Activated CD8-positive, alpha-beta T cell treated with anti-CD3 and anti-CD28 coated beads for 36 hours (primary cell): ENCODE measurements around the gene BRINP2. TPM values are rescaled to one million over a fixed set of nuclear protein-coding genes. Genes with fewer than 3 reads are reported as not detected.
"Not testable (repeated sequence)": the region's sequence is repeated elsewhere in the genome, so short reads cannot be mapped to it uniquely, and the experiment has no call there.

Experiments
- ATAC-seq: fragments of 200-7000 bp; cut with Tn5 transposase; one replicate; pipeline ENCODE4 v1.10.0; 2021; ENCODE audit warnings: mild to moderate bottlenecking, moderate library complexity
- CTCF ChIA-PET: fragments of 350-600 bp; sonication (Branson Sonifier 250); formaldehyde crosslinking; loops from one replicate; lab custom pipeline; 2021; ENCODE audit warnings: antibody characterized with exemption; lab: Charles Lee
- POLR2A ChIA-PET: fragments of 350-600 bp; sonication (Branson Sonifier 250); formaldehyde crosslinking; loops from one replicate; lab custom pipeline; 2021; ENCODE audit warnings: antibody characterized with exemption; lab: Charles Lee
- DNase-seq: peaks from one replicate; pipeline ENCODE4 v3.0.0-alpha.2; 2020
- H3K27ac Mint-ChIP-seq: one replicate; pipeline ENCODE4 v1.8.0; 2021; ENCODE audit warnings: mild to moderate bottlenecking, mixed read lengths
- H3K27me3 Mint-ChIP-seq: one replicate; pipeline ENCODE4 v1.8.0; 2021; ENCODE audit warnings: mixed read lengths
- H3K36me3 Mint-ChIP-seq: one replicate; pipeline ENCODE4 v1.8.0; 2021; ENCODE audit warnings: low read depth, mixed read lengths
- H3K4me1 Mint-ChIP-seq: one replicate; pipeline ENCODE4 v1.8.0; 2021; ENCODE audit warnings: low read depth, mixed read lengths
- H3K4me3 Mint-ChIP-seq: one replicate; pipeline ENCODE4 v1.8.0; 2021; ENCODE audit warnings: mild to moderate bottlenecking, moderate library complexity, mixed read lengths
- H3K9me3 Mint-ChIP-seq: one replicate; pipeline ENCODE4 v1.8.0; 2021; ENCODE audit warnings: mixed read lengths
- intact Hi-C: fragments of 100-400 bp; cut with micrococcal nuclease; formaldehyde crosslinking; loops from one replicate; pipeline ENCODE4 v1.10.0; 2022
- total RNA-seq, 2 experiments: library from RNA; stranded (reverse); gene quantifications; one replicate each; pipeline ENCODE4 v1.2.3, GENCODE V29; 2021
- TF ChIP-seq, protein P1 (sequence below): fragments of 200-600 bp; IDR thresholded peaks from one replicate; pipeline ENCODE4 v1.8.0; 2022; ENCODE audit warnings: antibody characterized with exemption, mild to moderate bottlenecking

The BRINP2 gene
- total RNA-seq, 2 experiments from 2014 or later: not detected

DNA sequence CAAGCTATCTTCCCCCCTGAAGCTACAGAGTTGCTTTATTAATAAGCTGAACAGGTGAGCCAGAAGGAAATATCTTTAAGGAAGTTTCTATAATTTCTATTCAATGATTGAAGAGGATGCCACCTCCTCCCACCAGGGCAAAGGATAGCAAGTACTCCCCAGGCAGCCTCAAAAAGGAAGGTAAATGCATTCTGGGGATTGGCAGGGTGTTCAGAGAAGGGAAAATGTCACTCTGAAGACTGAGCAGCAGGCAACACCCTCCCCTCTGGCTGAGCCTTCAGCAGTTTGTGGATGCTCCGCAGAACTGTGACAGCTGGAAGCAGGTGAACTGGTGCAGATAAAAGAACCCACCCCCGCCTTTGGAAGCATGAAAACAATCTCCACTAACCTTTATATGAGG lies 140.8 kb downstream of the BRINP2 start:
- ChIA-PET POLR2A (no interaction called here), CTCF (no interaction called here)
- H3K4me3 Mint-ChIP-seq: no peak overlapping the region
- no peaks in the 10 kb centered on the region for H3K27me3 Mint-ChIP-seq
- no peak overlapping the region for H3K27ac Mint-ChIP-seq
- peaks cover 4% of the 10 kb centered on the region for H3K9me3 Mint-ChIP-seq
- intact Hi-C loops: no loop called here
- no peaks in the 10 kb centered on the region for H3K4me1 Mint-ChIP-seq
- TF ChIP-seq, protein P1, sequence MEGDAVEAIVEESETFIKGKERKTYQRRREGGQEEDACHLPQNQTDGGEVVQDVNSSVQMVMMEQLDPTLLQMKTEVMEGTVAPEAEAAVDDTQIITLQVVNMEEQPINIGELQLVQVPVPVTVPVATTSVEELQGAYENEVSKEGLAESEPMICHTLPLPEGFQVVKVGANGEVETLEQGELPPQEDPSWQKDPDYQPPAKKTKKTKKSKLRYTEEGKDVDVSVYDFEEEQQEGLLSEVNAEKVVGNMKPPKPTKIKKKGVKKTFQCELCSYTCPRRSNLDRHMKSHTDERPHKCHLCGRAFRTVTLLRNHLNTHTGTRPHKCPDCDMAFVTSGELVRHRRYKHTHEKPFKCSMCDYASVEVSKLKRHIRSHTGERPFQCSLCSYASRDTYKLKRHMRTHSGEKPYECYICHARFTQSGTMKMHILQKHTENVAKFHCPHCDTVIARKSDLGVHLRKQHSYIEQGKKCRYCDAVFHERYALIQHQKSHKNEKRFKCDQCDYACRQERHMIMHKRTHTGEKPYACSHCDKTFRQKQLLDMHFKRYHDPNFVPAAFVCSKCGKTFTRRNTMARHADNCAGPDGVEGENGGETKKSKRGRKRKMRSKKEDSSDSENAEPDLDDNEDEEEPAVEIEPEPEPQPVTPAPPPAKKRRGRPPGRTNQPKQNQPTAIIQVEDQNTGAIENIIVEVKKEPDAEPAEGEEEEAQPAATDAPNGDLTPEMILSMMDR: no peak
- no peak for DNase-seq
- no peaks in the 10 kb centered on the region for H3K36me3 Mint-ChIP-seq
- no peak for ATAC-seq

DNA sequence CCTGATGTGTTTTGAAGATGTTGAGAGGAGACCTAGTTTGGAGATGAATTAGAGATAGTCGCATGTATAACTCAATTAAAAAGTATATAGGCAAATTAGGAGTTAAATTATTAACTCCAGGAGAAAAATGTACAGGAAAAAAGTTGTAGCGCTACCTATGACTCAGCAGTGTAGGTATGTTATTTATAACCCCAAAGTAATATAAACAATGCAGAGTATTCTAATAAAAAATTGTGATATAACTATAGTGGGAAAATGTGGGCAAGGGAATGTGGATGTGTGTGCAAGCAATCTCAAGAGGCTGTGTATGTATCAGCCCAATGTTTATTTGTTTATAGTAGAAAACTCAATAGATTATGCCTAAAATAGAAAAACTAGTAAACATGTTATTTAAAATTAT lies 144.5 kb downstream of the BRINP2 start:
- H3K9me3 Mint-ChIP-seq: peaks cover 7% of the 10 kb centered on the region
- no peak for DNase-seq
- ATAC-seq: no peak
- POLR2A ChIA-PET: no interaction called here
- H3K27ac Mint-ChIP-seq: no peak overlapping the region
- intact Hi-C loops: no loop called here
- CTCF ChIA-PET: no interaction called here
- H3K4me1 Mint-ChIP-seq: no peaks in the 10 kb centered on the region
- no peaks in the 10 kb centered on the region for H3K27me3 Mint-ChIP-seq
- H3K4me3 Mint-ChIP-seq: no peak overlapping the region
- no peaks in the 10 kb centered on the region for H3K36me3 Mint-ChIP-seq
- TF ChIP-seq, protein P1: no peak

DNA sequence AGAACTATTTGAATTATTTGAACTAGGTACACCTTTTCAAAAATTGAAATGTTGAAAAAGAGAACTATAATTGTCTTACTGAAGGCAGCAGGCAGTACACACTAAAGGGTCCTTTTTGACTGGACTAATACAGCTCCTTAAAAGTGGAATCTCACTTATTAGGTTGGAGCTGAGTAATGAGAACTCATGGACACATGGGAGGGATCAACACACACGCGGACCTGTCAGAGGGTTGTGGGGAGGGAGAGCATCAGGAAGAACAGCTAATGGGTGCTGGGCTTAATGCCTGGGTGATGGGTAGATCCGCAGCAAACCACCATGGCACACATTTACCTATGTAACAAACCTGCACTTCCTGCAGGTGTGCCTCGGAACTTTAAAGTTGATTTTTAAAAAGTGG lies 145.0 kb downstream of the BRINP2 start:
- ATAC-seq: no peak
- H3K4me3 Mint-ChIP-seq: no peak overlapping the region
- H3K4me1 Mint-ChIP-seq: no peaks in the 10 kb centered on the region
- CTCF ChIA-PET: no interaction called here
- no peaks in the 10 kb centered on the region for H3K27me3 Mint-ChIP-seq
- peaks cover 6% of the 10 kb centered on the region for H3K9me3 Mint-ChIP-seq
- POLR2A ChIA-PET: no interaction called here
- DNase-seq: no peak
- TF ChIP-seq, protein P1: no peak
- no peaks in the 10 kb centered on the region for H3K36me3 Mint-ChIP-seq
- H3K27ac Mint-ChIP-seq: no peak overlapping the region
- intact Hi-C loops: no loop called here

DNA sequence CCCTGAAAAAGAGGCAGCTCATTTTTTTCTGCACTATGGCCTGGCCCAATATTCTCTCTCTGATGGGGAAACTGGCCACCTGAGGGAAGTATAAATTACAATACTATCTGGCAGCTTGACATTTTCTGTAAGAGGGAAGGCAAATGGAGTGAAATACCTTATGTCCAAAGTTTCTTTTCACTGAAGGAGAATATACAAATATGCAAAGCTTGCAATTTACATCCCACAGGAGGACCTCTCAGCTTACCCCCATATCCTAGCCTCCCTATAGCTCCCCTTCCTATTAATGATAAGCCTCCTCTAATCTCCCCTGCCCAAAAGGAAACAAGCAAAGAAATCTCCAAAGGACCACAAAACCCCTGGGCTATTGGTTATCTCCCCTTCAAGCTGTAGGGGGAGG lies 150.7 kb downstream of the BRINP2 start:
- H3K4me1 Mint-ChIP-seq, DNase-seq, H3K27ac Mint-ChIP-seq, POLR2A ChIA-PET, H3K9me3 Mint-ChIP-seq, H3K36me3 Mint-ChIP-seq, intact Hi-C loops, H3K27me3 Mint-ChIP-seq, H3K4me3 Mint-ChIP-seq, ATAC-seq, CTCF ChIA-PET: not testable (repeated sequence)

DNA sequence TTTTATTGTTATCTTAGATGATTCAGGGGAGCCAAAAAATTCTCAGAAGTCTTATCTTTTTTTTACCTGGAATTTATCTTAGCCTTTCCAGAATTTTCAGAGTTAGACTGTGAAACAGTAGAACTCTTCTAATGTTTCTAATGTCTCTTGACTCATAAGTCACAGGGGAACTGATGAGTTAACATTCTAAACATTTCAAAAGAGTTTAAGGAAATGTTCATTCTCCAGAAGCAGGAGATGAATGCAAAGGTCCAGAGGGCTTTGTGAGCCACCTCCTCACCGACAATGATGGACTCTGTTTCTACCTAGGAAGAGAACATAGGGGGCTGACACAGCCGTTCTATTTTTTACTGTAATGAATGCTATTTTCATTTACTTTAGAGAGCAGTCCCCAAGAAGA lies 157.5 kb downstream of the BRINP2 start:
- TF ChIP-seq, protein P1: no peak
- Mint-ChIP-seq H3K27ac (no peak overlapping the region), H3K27me3 (no peaks in the 10 kb centered on the region), H3K9me3 (peaks cover 3% of the 10 kb centered on the region), H3K4me3 (no peak overlapping the region), H3K4me1 (no peaks in the 10 kb centered on the region), H3K36me3 (no peaks in the 10 kb centered on the region)
- ChIA-PET CTCF (no interaction called here), POLR2A (no interaction called here)
- no peak for ATAC-seq
- DNase-seq: no peak
- intact Hi-C loops: no loop called here

DNA sequence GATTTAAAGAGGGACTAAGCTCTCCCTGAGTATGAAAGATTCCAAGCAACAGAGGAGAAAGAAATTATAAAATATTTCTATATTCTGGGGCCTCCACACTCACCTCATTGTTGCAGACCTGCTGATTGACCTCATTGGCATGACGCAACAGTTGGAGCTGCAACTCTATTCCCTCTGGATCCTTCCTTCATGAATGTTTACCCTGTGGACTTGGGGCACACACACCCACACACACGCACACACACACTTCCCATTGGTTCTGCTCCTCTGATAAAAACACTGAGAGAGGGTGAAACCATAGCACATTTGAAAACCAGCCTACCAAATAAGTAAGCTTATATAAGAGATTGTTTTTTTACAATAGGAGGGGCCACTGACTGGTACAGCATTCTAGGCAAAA lies 159.1 kb downstream of the BRINP2 start:
- CTCF ChIA-PET: no interaction called here

More for the DNA sequence above, 159.1 kb downstream of the BRINP2 start:
- Mint-ChIP-seq H3K27ac (no peak overlapping the region), H3K36me3 (no peaks in the 10 kb centered on the region), H3K27me3 (no peaks in the 10 kb centered on the region), H3K4me1 (no peaks in the 10 kb centered on the region), H3K4me3 (no peak overlapping the region), H3K9me3 (peaks cover 3% of the 10 kb centered on the region)
- intact Hi-C loops: no loop called here
- DNase-seq (no peak), ATAC-seq (no peak)
- POLR2A ChIA-PET: no interaction called here
- TF ChIP-seq, protein P1: no peak
